HuH-7 (cell line): ENCODE results near the gene NBPF1.
A peak's percentile ranks its signal among the peaks of the same experiment; 100 is the strongest.
"Not testable (repeated sequence)": the region's sequence is repeated elsewhere in the genome, so short reads cannot be mapped to it uniquely, and the experiment has no call there.

Source experiments
- DNase-seq: peaks from one replicate; pipeline ENCODE4 v3.0.0; 2011; ENCODE audit warnings: low spot score

NBPF1 gene

DNA sequence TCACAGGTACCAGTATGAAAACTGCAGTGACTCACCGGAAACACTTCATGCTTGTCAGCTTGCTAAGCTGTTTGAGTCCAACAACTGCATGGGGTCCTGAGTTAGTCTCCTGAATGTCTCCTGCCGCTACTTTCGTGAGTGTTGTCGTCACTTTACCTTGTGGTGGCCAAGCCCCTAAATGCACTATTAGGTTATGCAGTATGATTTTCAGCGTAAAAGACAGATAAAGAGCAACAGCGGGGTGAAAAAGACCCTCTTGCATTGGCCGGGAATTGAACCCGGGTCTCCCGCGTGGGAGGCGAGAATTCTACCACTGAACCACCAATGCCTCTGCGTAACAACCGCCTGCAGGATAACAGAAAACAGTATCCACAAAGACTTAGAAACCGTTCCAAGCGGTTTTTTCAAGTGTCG lies 67.7 kb downstream of the NBPF1 start:
- peak; percentile 20 for DNase-seq

DNA sequence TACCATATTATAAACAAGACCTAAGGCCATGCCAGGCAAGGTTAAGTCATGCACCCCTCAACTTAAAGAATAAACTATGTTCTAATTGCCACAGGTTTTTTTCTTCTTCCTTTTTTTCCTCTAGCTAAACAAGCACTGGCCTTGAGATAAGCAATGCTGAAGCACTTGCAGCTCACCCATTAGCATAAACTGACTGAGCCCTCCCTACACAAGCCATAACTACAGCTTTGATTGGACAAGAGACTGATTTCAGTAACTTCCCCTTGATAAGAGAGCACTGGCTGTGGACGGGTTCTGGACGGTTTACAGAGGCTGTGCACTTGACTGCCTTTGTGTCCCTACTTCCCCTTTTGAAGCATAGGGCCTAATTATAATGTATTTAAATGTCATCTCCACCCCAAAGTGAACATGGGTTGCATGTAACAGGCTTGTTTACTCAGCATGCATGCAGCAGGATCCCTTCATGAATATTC lies 72.9 kb downstream of the NBPF1 start:
- not testable (repeated sequence) for DNase-seq

DNA sequence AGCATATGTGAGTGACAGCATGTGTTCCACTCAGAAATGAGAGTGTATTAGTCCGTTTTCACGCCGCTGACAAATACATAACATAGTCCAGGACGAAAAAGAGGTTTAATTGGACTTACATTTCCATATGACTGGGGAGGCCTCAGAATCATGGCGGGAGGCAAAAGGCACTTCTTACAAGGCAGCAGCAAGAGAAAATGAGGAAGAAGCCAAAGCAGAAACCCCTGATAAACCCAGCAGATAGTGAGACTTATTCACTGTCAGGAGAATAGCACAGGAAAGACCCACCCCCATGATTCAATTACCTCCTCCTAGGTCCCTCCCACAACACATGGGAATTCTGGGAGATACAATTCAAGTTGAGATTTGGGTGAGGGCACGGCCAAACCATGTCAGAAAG lies 75.8 kb downstream of the NBPF1 start:
- DNase-seq, result not testable (repeated sequence)

DNA sequence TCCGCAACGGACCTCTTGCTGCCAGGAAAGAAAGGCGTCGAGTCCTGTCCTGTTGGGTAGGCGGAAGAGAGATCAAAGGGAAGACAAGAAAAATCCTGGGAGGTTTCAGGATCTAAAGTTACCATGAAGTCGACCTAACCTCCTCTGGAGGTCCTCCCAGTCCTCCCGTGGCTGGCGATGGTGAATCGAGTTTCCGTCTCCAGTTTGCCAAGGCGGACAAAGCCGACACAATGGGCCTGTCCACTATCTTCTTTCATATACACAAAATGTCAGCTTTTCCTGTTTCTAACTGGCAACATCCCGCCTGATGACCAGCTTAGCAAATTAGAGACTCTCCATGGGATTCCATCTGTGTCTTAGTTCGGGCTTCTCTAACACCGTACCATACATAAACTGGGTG lies 76.6 kb downstream of the NBPF1 start:
- DNase-seq, result not testable (repeated sequence)

DNA sequence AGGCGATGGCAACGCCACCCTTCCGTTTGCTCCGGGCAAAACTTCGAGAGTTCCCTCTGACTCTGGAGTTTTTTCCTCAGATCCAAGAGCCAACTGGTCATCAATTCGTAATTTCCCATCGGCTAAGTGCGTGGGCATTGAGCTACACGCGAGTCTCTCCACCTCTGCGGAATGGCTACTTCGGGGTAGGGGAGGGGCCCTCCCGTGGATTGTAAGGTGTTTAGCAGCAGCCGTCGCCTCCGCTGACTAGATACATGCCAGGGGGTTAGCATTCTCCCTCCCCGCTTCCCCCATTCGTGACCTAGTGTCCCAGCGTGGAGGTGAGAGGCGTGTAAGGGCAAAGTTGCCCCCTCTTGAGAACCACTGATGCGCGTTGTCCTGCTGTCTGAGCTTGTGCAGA lies 77.5 kb downstream of the NBPF1 start:
- not testable (repeated sequence) for DNase-seq

DNA sequence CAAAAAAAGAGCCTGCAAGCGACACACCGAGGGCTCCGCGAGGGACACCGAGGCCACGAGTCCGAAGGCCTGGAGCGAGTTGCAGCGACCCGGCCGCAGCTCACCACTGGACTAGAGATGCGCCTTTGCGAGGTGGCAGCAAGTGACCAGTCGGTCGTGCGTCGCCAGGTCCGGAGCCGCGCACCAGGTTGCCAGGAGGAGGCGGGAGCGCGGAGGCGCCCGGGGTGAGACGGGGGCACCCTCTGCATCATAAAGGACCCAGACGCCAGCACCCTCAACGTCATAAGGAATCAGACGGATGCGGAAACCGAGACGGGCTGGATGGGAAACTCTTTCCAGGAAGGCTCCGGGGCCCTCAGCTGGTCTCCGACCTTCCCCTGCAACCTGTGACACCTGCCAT lies 77.9 kb downstream of the NBPF1 start:
- not testable (repeated sequence) for DNase-seq

DNA sequence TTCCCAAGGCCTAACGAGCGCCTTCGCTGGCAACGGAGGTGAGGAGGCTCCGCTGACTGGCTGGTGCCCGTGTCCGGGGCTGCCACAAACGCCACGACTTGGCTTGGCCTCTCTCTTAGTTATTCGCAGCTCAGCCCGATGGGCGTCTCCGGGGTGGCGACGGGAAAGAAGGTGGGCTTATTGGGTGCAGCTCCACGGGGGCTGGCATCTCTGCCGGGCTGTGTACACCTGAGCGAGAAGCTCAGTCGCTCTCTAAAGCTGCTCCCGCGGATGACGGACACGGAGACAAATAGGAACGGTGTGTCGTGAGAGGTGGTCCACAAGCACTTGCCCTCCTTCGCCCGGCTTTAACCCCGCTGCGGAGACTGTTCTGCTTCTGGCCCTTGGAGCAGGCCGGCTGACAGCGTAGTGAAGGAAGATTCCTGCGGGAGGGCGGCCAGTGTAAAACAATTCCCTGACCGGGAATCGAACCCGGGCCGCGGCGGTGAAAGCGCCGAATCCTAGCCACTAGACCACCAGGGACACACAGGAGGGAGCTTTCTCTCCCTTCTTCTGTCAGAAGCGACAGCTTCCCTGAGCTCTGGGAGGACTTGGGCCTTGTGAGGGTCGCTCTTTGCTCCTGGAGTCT lies 78.4 kb downstream of the NBPF1 start:
- DNase-seq, result not testable (repeated sequence)

DNA sequence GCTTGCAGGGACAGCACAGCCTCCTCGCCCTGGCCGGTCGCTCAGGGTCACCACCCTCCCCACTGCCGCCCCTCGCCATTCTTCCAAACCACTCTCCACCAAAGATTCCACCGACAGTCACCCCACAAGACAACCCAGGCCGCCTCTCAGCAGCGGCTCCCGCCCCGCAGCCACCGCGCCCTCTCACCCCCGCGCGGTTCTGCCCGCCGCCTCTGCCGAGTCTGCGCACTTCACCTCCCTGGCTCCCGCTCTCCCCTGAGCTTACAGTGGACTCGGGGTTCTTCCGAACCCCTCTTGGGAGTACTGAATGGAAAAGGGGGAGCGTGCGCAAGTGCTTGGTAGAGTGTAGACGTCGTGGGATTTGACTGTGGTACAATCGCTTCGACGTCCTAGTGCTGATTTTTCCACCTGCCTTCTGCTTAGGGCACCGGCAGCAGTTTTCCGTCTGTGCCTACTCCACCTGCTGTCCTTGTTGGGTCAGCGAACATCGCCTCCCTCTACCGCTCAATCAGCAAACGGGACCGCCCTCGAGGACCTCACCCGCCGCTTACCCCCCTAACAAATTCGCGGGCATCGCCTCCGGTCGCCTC lies 79.0 kb downstream of the NBPF1 start:
- not testable (repeated sequence) for DNase-seq

DNA sequence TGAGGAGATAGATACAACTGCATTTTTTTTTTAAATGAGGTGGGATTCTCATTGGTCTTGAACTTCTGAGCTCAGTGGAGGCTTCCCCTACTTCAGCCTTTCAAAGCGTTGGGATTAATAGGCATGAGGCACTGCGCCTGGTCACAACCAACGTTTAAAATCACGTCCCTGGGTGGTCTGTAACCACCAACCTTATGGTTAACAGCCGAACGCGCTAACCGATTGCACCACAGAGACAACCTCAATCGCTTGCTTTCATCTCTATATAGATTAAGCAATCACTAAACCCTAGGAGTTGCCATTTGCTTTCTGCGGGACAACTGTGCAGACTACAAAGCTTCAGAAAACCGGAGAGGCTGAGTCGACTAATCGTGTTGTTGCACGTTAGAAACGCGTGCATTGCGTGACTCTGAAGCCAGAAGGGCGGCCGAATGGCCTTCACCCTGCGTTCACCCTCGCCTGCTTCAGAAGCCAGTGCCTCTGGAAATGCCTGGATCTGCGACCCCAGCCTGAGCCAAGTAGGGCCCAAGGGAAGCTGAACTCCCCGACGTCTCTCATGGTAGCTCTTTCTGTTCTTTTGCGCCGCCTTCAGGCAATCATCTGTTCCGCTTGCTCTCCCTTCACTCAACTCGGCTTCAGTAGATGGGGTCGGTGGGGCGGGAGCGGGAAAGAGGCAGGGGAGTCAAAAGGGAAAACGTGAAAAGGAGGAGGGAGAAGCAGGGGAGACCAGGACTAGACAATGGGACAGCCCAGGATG lies 81.0 kb downstream of the NBPF1 start:
- DNase-seq, result not testable (repeated sequence)

DNA sequence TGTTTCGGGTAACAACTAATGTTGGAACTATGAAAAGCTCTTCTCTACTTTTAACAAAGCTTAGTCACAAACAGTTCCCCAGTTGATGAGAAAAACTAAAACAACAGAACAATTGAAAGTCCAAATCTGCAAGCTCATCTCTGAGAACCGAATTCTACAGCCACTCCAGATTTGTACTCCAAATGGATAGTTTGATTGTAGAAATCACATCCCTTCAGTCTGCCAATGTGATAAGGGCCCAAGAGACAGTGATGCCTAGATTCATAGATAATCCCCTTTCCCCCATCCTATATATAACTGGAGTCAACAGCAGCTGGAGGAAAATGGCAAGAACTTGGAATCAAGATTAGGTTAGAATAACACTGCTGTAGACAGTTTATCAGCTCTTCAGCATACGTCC lies 85.0 kb downstream of the NBPF1 start:
- DNase-seq, result not testable (repeated sequence)

DNA sequence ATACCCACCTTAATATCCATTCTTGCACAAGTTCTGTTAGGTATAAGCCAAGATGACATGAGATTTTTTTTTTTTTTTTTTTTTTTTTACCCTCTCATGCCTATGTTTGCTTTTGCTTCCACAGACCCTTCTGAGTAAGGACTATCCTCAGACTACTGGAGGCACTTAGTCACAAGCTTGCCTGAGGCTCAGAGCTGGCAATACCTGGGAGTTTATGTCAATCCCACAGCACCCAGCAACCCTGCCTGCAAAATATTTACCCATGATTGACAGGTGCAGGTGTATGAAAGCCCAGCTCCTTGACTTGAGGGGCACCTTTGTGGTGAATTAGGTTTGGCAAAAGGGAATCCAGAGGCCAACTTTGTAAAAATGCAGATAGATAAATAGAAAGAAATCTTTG lies 87.6 kb downstream of the NBPF1 start:
- DNase-seq, result not testable (repeated sequence)

DNA sequence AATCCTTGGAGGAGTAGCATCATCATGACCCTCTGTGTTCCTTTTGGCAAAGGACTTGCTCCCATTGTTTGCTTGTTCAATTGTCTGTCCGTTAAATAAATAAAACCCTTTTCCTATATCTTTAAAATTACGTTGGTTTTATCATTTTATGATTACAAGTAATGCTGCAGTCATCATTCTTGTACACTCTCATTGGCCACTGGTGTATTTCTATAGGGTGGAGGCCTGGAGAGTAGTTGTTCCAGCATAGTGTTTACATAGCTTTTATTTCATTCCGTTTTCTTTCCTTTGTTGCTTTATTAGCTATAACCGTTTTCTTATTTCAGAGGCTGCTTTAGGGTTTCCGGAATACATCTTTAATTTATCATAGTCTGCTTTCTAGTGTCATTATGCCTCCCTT lies 91.7 kb downstream of the NBPF1 start:
- DNase-seq, result not testable (repeated sequence)

DNA sequence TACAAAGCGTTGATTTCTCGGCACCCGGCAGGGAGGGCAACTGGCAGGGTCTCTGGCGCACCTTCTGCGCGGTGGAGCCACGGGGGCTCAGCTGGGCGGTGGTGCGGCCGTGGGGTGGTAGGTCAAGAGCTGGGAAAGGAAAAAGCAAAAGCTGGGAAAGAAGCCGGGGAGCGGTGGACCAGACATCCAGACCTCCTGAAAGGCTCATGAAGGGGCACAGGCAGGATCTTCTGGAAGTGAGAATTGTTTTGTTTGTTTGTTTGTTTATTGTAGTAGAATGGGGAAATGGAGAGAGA lies 92.1 kb downstream of the NBPF1 start:
- DNase-seq, result no peak

DNA sequence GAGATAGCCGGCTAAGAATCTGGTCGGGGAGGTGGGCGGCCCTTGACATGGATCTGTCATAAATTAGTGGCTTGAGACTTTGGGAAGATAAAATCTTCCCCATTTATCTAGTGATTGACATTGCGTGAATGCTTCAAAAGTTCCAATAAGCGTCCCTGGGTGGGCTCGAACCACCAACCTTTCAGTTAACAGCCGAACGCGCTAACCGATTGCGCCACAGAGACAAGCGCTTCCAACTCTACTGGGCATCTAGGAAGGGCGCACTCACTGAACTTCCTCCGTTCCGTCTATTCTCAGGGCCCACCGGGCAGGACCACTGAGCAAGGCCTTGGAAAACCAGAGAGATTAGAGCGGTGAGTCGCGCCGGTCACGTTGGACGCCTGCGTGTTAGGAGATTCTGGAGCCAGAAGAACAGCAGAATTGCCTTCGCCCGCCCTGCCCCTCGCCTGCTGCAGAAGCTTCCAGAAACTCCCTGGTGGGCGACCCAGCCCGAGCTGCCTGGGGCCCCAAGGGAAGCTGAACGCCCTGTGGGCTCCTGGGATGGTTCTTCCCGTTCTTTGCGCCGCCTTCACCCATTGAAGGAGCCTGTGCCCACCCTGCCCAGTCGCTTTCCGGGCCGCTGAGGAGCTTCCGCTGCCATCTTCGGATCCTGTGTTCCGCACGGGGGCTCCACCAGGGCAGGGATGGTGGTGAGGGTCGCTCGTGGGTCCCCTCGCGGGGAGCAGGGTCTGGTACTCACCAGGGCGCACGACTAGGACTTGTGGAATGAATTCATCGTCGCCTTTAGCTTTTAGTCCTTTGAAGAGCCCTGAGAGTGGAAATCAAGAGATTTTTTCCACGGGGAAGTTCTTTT lies 92.7 kb downstream of the NBPF1 start:
- DNase-seq, result not testable (repeated sequence)

DNA sequence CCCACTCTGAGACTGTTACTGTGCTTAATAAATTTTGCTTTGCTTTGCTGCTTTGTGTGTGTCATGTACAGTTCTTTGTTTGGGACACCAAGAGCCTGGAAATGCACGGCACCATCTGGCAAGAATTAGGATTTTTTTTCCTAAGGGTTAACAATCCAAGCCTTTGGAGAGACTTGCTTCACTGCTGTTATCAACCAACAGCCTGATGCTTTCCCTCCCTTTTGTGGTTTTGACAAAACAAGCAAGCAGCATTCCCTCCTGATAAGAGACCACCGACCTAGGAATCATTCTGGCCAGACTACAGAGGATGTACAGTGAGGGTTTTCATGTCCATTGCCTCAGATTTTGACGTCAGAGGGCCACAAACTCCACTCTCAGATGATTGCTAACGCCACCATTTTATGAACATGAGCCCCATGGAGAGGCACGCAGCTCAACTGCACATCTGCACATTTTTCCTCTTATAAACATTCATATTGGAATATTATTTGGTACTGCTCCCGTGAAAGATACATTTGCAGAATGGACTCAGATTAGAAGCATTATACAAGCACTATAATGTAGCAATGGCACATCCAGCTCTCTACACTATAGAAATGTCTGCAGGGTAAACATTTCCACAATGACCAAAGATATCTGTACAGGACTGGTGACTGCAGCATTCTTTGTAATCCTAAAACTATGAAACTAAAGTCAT lies 94.0 kb downstream of the NBPF1 start:
- DNase-seq, result not testable (repeated sequence)

DNA sequence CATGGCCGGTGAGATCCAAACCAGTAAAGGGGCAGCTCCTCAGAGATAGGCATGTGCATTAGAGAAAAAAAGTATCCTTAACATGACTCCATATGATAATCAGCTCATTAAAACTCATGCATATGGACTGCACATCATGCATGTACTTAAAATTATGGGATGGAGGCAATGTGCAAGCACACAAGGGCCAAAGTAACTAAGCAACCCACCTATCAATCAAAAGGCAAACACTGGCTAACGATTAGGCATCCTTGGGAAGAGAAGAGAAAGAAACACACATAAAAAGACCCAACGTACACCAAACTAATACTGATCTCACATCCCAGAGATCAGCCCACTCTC lies 94.5 kb downstream of the NBPF1 start:
- DNase-seq, result not testable (repeated sequence)

DNA sequence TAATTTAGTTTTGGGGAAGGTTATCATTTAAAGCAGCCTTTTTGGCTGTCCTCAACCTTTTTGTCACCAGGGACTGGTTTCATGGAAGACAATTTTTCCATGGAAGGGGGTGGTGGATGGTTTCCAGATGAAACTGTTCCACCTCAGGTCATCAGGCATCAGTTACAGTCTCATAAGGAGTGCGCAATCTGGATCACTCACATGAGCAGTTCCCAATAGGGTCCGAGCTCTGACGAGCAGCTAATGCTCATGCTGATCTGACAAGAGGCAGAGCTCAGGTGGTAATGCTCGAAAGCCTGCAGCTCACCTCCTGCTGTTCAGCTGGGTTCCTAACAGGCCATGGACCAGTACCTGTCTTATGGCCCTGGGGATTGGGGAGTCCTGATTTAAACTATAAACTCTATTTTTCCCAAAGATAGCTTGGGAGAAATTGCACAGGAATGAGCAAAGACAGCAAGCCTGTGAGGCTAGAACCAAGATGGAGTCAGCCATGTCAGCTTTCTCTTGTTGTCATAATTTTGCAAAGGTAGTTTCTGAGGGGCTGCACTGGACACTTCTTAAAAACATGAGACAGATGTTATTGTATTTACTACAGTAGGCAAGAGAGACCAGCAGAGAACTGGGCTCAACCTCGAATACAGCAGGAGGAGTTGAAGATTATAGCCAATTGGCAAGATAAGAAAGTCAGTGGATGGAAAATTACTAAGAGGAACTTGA lies 96.5 kb downstream of the NBPF1 start:
- not testable (repeated sequence) for DNase-seq

DNA sequence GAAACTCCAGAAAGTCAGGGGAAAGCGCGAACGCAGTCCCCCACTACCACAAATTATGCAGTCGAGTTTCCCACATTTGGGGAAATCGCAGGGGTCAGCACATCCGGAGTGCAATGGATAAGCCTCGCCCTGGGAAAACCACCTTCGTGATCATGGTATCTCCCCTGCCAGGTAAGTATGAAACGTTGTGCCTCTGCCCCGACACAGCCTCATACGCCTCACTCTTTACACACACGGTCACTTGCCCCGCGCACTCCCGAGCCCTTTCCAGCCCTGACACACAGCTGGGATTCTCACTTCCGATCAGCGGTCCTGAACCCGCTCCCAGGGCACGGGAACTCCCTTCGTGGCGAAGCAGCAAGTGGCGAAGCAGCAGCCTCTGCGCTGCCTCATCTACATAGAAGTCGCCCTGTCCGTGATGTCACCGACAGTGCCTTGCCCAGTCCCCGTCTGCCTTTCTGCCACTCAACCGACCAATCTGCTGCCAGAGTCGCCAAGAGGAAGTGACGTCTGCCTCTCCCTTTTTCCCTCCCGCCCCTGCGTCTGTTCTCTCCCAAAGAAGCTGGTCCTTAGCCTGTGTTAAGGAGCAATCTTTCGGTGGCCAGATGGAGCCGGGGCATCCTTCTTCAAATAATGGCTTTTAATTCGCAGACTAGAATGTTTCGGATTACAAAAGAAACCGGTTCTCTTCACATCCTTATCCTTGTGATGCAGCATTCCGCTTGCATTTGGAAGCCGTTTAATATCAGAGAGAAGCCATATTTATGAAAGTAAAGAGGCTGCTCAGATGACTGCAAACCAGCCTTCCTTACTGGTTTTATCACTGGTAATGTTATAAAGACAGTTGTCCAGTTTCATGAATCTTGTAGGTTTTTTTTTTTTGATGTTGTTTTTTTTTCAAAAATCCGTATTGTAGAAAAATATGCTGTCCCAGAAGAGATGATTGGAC lies 99.0 kb downstream of the NBPF1 start, which contains the start of gene RNU1-1:
RNU1-1 (minus strand) TSS at position 179 of the 949 bp plus-strand sequence.
- DNase-seq, result not testable (repeated sequence)

DNA sequence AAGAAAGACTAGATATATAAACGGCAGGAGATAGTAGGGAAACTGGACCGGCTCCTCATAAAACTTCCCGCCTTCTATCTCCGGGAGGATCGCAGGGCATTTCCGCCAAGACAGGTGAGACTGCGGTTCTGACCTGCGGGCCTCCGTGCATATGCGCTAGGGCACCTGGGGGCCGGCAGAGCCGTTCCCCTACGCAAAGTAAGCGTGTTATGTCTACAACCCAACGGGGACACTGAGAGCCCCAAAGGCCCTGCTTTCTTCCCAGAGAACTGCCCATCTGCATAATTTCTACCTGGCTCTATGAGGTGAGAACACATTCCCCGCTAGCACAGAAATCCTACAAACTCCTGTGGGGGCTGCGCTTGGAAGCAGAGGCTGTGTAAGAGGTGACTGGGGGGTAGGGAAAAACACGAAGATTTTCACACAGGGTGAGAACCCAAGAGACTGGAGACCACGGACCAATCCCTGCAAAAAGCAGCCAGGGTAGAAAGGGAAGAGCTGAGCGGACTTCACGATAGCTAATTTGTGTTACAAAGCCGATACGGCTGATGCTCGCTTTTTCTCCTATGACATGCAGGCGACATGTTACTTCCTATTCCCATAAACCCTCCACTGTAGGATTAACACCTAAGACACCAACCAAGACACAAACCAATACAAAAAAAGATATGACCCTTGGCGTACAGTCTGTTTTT lies 99.8 kb downstream of the NBPF1 start:
- DNase-seq, result not testable (repeated sequence)
